Neural cell (in vitro differentiated cells): ENCODE data around the gene CAP2. TPM values are rescaled to one million over a fixed set of nuclear protein-coding genes. Genes with fewer than 3 reads are reported as not detected.

ENCODE experiments used
- H2AFZ ChIP-seq: fragments of 200-600, 300-800 bp; sonication (generic), shearing (Covaris generic); 2 replicates; pipeline ENCODE4 v1.6.0; 2014; ENCODE audit warnings: low read depth, mild to moderate bottlenecking, antibody characterized with exemption, low read length, moderate library complexity
- H3F3A ChIP-seq: fragments of 200-600 bp; shearing (Covaris generic); 2 replicates; pipeline ENCODE4 v1.6.1; 2016; ENCODE audit warnings: mild to moderate bottlenecking, moderate library complexity, mixed read lengths, antibody characterized with exemption, low read length; ENCODE audit not compliant: insufficient read depth, poor library complexity, severe bottlenecking
- H3K27ac ChIP-seq: fragments of 200-600, 300-800 bp; sonication (generic), shearing (Covaris generic); 2 replicates; pipeline ENCODE4 v1.5.1; 2014; ENCODE audit warnings: mild to moderate bottlenecking, low read length, moderate library complexity
- H3K27me3 ChIP-seq: fragments of 300-800, 200-600 bp; sonication (generic), shearing (Covaris generic); 2 replicates; pipeline ENCODE4 v1.6.0; 2014; ENCODE audit warnings: mild to moderate bottlenecking, low read depth, low read length, moderate library complexity; ENCODE audit not compliant: insufficient read depth
- H3K36me3 ChIP-seq: fragments of 300-800, 200-600 bp; sonication (generic), shearing (Covaris generic); 2 replicates; pipeline ENCODE4 v1.5.1; 2014; ENCODE audit warnings: mild to moderate bottlenecking, antibody characterized with exemption, low read length, moderate library complexity; ENCODE audit not compliant: insufficient read depth
- H3K4me2 ChIP-seq: fragments of 300-800, 200-600 bp; sonication (generic), shearing (Covaris generic); 2 replicates; pipeline ENCODE4 v1.6.0; 2014; ENCODE audit warnings: mild to moderate bottlenecking, low read length
- H3K4me3 ChIP-seq: fragments of 300-800, 200-600 bp; sonication (generic), shearing (Covaris generic); 2 replicates; pipeline ENCODE4 v1.5.1; 2014; ENCODE audit warnings: mild to moderate bottlenecking, low read length, moderate library complexity
- H3K79me2 ChIP-seq: fragments of 200-600 bp; shearing (Covaris generic); replicated peaks from 2 replicates; pipeline ENCODE4 v1.6.0; 2014; ENCODE audit warnings: mild to moderate bottlenecking, low read length, moderate library complexity; ENCODE audit not compliant: insufficient read depth
- H3K9ac ChIP-seq: fragments of 300-800, 200-600 bp; sonication (generic), shearing (Covaris generic); 2 replicates; pipeline ENCODE4 v1.6.1; 2016; ENCODE audit warnings: mild to moderate bottlenecking, low read length, mixed read lengths
- H3K9me2 ChIP-seq: fragments of 200-600 bp; shearing (Covaris generic); 2 replicates; pipeline ENCODE4 v1.6.1; 2016; ENCODE audit warnings: mild to moderate bottlenecking, low read length, mixed read lengths; ENCODE audit not compliant: insufficient read depth
- H3K9me3 ChIP-seq: fragments of 200-600, 300-800 bp; sonication (generic), shearing (Covaris generic); 2 replicates; pipeline ENCODE4 v1.6.1; 2016; ENCODE audit warnings: mild to moderate bottlenecking, mixed run types, low read length, moderate library complexity, mixed read lengths
- H4K20me1 ChIP-seq: fragments of 200-600 bp; shearing (Covaris generic); 2 replicates; pipeline ENCODE4 v1.6.1; 2016; ENCODE audit warnings: mild to moderate bottlenecking, mixed run types; ENCODE audit not compliant: insufficient read depth
- EP300 ChIP-seq: fragments of 450-650 bp; conservative IDR thresholded peaks from 2 replicates; pipeline ENCODE4 v1.6.1; 2014; ENCODE audit warnings: antibody characterized with exemption, mild to moderate bottlenecking, moderate library complexity; ENCODE audit not compliant: poor library complexity, severe bottlenecking
- EZH2 ChIP-seq: fragments of 200-600, 300-800 bp; shearing (Covaris generic), sonication (generic); IDR thresholded peaks from 2 replicates; pipeline ENCODE4 v1.6.1; 2014; ENCODE audit warnings: antibody characterized with exemption, low read length, borderline replicate concordance, mild to moderate bottlenecking; ENCODE audit not compliant: insufficient read depth, poor library complexity, severe bottlenecking
- MXI1 ChIP-seq: fragments of 450-650 bp; conservative IDR thresholded peaks from 2 replicates; pipeline ENCODE4 v1.6.1; 2014; ENCODE audit warnings: antibody characterized with exemption, mild to moderate bottlenecking; ENCODE audit not compliant: poor library complexity, severe bottlenecking
- POLR2AphosphoS5 ChIP-seq: IDR thresholded peaks from 2 replicates; pipeline ENCODE4 v1.6.1; 2012
- RAD21 ChIP-seq: fragments of 450-650 bp; conservative IDR thresholded peaks from 2 replicates; pipeline ENCODE4 v1.6.1; 2014; ENCODE audit warnings: antibody characterized with exemption, mild to moderate bottlenecking, moderate library complexity
- SMC3 ChIP-seq: fragments of 450-650 bp; conservative IDR thresholded peaks from 2 replicates; pipeline ENCODE4 v1.6.1; 2014; ENCODE audit warnings: antibody characterized with exemption, mild to moderate bottlenecking, moderate library complexity; ENCODE audit not compliant: poor library complexity
- TAF1 ChIP-seq: IDR thresholded peaks from 2 replicates; pipeline ENCODE4 v1.6.1; 2012; ENCODE audit warnings: low read depth
- polyA plus RNA-seq: library from polyadenylated mRNA; depleted of rRNA; stranded (reverse); fragments of >200 nt; gene quantifications from 2 replicates; pipeline ENCODE4 v1.2.3, GENCODE V29; 2014
- TF ChIP-seq, protein P1 (sequence below): IDR thresholded peaks from 2 replicates; pipeline ENCODE4 v1.6.1; 2012; ENCODE audit warnings: borderline replicate concordance
- TF ChIP-seq, protein P2 (sequence below): fragments of 450-650 bp; IDR thresholded peaks from 2 replicates; pipeline ENCODE4 v1.5.1; 2014; ENCODE audit warnings: antibody characterized with exemption, mild to moderate bottlenecking, moderate library complexity; ENCODE audit not compliant: poor library complexity, severe bottlenecking

The CAP2 gene
- polyA plus RNA-seq, 1 donor from 2014 or later: 13.4 TPM

DNA sequence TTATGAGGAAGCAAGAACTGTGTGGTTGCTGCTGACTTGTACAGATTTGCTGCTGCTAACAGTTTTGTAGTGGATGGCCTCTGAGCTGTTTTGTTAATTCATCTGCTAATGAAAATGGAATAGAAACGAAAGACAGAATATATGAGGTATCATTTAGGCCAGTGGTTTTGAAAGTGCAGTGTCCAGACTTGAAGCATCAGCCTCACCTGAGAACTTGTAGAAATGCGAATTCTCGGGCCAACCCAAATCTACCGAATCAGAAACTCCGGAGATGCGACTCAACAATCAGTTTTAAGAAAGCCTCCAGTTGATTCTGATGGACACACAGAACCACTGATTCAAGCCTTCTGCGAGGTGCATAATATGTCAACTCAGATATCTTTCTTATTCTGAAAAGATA is 62.5 kb downstream of the CAP2 start:
- H3K9me3 ChIP-seq: no peaks in the 10 kb centered on the region
- no peaks in the 10 kb centered on the region for H3K27me3 ChIP-seq
- no peak overlapping the region for H2AFZ ChIP-seq
- H3F3A ChIP-seq: no peaks in the 10 kb centered on the region
- no peak overlapping the region for H3K9ac ChIP-seq
- no peak overlapping the region for H3K4me3 ChIP-seq
- H3K9me2 ChIP-seq: no peaks in the 10 kb centered on the region
- no peak overlapping the region for H3K27ac ChIP-seq
- TF ChIP-seq MXI1 (no peak), TAF1 (no peak), RAD21 (no peak), POLR2AphosphoS5 (no peak), EZH2 (no peak)
- TF ChIP-seq, protein P1, sequence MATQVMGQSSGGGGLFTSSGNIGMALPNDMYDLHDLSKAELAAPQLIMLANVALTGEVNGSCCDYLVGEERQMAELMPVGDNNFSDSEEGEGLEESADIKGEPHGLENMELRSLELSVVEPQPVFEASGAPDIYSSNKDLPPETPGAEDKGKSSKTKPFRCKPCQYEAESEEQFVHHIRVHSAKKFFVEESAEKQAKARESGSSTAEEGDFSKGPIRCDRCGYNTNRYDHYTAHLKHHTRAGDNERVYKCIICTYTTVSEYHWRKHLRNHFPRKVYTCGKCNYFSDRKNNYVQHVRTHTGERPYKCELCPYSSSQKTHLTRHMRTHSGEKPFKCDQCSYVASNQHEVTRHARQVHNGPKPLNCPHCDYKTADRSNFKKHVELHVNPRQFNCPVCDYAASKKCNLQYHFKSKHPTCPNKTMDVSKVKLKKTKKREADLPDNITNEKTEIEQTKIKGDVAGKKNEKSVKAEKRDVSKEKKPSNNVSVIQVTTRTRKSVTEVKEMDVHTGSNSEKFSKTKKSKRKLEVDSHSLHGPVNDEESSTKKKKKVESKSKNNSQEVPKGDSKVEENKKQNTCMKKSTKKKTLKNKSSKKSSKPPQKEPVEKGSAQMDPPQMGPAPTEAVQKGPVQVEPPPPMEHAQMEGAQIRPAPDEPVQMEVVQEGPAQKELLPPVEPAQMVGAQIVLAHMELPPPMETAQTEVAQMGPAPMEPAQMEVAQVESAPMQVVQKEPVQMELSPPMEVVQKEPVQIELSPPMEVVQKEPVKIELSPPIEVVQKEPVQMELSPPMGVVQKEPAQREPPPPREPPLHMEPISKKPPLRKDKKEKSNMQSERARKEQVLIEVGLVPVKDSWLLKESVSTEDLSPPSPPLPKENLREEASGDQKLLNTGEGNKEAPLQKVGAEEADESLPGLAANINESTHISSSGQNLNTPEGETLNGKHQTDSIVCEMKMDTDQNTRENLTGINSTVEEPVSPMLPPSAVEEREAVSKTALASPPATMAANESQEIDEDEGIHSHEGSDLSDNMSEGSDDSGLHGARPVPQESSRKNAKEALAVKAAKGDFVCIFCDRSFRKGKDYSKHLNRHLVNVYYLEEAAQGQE: no peak
- TF ChIP-seq, protein P2, sequence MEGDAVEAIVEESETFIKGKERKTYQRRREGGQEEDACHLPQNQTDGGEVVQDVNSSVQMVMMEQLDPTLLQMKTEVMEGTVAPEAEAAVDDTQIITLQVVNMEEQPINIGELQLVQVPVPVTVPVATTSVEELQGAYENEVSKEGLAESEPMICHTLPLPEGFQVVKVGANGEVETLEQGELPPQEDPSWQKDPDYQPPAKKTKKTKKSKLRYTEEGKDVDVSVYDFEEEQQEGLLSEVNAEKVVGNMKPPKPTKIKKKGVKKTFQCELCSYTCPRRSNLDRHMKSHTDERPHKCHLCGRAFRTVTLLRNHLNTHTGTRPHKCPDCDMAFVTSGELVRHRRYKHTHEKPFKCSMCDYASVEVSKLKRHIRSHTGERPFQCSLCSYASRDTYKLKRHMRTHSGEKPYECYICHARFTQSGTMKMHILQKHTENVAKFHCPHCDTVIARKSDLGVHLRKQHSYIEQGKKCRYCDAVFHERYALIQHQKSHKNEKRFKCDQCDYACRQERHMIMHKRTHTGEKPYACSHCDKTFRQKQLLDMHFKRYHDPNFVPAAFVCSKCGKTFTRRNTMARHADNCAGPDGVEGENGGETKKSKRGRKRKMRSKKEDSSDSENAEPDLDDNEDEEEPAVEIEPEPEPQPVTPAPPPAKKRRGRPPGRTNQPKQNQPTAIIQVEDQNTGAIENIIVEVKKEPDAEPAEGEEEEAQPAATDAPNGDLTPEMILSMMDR: no peak
- no peak overlapping the region for H3K4me2 ChIP-seq
- no peaks in the 10 kb centered on the region for H4K20me1 ChIP-seq
- H3K79me2 ChIP-seq: no peaks in the 10 kb centered on the region
- no peaks in the 10 kb centered on the region for H3K36me3 ChIP-seq

DNA sequence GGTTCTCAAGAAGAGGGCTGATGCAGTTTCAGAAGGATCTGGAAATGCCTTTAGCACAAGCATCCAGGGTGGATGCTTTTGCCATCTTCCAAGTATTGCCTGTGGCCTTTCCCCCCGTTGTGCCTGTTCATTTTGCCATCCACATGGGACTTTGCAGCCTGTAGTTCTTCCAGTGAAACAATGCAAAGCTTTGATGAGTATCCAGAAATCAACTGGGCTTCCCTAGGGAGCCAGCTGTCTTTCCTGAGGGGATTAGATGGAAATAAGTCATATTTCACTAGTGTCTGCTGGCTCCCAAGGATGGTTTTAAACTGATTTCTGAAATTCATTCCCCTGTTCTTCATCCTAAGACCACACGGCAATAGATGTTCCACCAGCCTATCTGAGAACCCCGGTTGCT is 63.3 kb downstream of the CAP2 start:
- H4K20me1 ChIP-seq: no peaks in the 10 kb centered on the region
- no peaks in the 10 kb centered on the region for H3K79me2 ChIP-seq
- H2AFZ ChIP-seq: no peak overlapping the region
- no peaks in the 10 kb centered on the region for H3F3A ChIP-seq
- TF ChIP-seq MXI1 (no peak), TAF1 (no peak), EP300 (no peak), POLR2AphosphoS5 (no peak), SMC3 (no peak), EZH2 (no peak), RAD21 (no peak)
- TF ChIP-seq, protein P1: no peak
- TF ChIP-seq, protein P2: no peak
- no peaks in the 10 kb centered on the region for H3K27me3 ChIP-seq
- no peaks in the 10 kb centered on the region for H3K36me3 ChIP-seq
- H3K9me3 ChIP-seq: no peaks in the 10 kb centered on the region
- H3K27ac ChIP-seq: no peak overlapping the region
- no peak overlapping the region for H3K4me2 ChIP-seq
- H3K4me3 ChIP-seq: no peak overlapping the region
- no peaks in the 10 kb centered on the region for H3K9me2 ChIP-seq
- H3K9ac ChIP-seq: no peak overlapping the region
